ENCODE results near the gene KLK2.

KLK2 gene

DNA sequence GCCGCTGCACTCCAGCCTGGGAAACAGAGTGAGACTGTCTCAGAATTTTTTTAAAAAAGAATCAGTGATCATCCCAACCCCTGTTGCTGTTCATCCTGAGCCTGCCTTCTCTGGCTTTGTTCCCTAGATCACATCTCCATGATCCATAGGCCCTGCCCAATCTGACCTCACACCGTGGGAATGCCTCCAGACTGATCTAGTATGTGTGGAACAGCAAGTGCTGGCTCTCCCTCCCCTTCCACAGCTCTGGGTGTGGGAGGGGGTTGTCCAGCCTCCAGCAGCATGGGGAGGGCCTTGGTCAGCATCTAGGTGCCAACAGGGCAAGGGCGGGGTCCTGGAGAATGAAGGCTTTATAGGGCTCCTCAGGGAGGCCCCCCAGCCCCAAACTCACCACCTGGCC lies at the start of gene KLK2:
Gene KLK2, plus strand, starts transcription at position 384 of the 400 bp plus-strand sequence. CDS start 35 bp downstream, outside the sequence.
- TF ChIP-seq GATA1 (IDR thresholded peaks at IDR 0.05; ENCODE audit: low read depth, low read length) = no peak
- TF ChIP-seq POLR2A (IDR thresholded peaks at IDR 0.05; ENCODE audit: low read length) = no peak
- DNase-seq = no peak

GRCh38 chr19:50826492-50827240 lies 46.6 kb upstream of the KLK2 start:
- DNase-seq = no peak
- no peak for TF ChIP-seq GATA1 (IDR thresholded peaks at IDR 0.05; ENCODE audit: low read depth, low read length)
- no peak for TF ChIP-seq POLR2A (IDR thresholded peaks at IDR 0.05; ENCODE audit: low read length)

DNA sequence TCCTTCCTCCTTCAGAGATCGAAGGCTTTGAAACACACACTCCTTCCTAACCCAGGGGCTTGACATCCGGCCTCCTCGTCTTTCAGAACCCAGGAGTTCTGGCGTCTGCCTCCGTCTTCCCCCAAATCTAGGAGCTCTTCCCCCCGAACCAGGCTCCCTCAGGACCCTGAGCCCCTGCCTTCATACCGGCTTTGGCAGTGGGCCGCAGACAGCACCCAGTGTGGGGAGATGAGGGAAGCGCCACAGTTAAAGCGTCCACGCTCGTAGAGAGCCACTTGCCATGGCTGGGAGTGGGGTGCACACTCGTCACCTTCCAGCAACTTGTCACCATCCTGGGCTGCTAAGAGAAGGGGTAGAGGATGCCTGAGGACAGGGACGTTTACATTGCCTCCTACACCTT lies 45.8 kb upstream of the KLK2 start:
- TF ChIP-seq GATA1 (IDR thresholded peaks at IDR 0.05; ENCODE audit: low read depth, low read length) (no peak), POLR2A (IDR thresholded peaks at IDR 0.05; ENCODE audit: low read length) (no peak)
- no peak for DNase-seq

GRCh38 chr19:50829801-50830200 lies 43.4 kb upstream of the KLK2 start:
- DNase-seq = no peak
- TF ChIP-seq GATA1 (IDR thresholded peaks at IDR 0.05; ENCODE audit: low read depth, low read length) = no peak
- no peak for TF ChIP-seq POLR2A (IDR thresholded peaks at IDR 0.05; ENCODE audit: low read length)

DNA sequence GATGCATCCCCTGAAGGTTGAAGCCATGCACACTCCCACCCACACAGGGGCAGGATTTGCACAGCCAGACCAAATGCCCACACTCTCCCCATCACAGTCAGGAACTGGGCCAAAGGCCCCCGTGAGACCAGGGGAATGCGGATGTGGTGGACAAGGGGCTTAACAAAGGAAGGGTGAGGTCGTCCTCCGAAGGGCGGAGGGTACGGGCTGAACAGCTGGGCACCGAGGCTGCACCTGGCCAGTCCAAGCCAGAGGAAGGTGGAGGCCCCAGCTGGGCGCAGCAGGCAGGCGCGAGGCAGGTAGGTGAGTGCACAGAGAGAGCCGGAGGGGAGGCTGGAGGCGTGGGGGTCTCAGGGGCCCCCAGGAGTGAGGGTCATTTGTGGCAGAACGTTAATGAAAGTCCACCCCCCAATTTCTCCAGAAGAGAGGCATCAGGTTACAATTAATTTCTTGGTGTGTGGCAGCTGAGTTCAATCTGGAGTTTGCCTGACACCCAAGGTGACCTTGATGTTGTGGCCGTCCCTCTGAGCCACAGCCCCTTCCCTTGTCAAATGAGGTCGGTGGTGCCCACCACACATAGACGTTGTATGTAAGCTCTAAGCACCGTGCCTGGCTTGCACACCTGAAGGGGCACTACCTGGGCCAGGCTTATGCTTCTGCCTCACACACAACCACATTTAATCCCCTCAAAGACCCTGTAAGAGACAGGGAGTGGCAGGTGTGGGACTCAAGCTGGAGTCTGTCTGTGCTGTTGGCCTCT lies 42.8 kb upstream of the KLK2 start:
- TF ChIP-seq POLR2A (IDR thresholded peaks at IDR 0.05; ENCODE audit: low read length) = no peak
- TF ChIP-seq GATA1 (IDR thresholded peaks at IDR 0.05; ENCODE audit: low read depth, low read length) = no peak
- DNase-seq = no peak

GRCh38 chr19:50831026-50831396 lies 42.2 kb upstream of the KLK2 start:
- no peak for DNase-seq
- no peak for TF ChIP-seq GATA1 (IDR thresholded peaks at IDR 0.05; ENCODE audit: low read depth, low read length)
- no peak for TF ChIP-seq POLR2A (IDR thresholded peaks at IDR 0.05; ENCODE audit: low read length)

DNA sequence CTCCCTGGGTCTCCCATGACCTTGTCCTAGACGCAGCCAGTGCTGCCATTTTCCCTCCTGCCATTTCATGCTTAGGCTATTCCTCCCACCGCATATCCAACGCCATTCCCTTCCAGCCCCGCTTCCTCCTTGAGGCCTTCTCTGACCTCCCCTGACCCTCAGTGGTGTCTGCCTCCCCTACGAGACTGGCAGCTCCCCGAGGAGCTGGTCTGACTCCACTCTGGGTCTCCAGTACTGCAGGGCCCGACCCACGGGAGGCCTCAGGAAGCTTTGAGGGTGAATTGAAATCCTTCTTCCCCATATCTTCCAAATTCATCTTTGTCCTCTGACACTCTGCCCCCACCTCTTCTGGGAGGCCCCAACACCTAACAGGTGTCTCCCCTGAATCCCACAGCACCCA lies 40.6 kb upstream of the KLK2 start:
- TF ChIP-seq POLR2A (IDR thresholded peaks at IDR 0.05; ENCODE audit: low read length) = no peak
- no peak for TF ChIP-seq GATA1 (IDR thresholded peaks at IDR 0.05; ENCODE audit: low read depth, low read length)
- no peak for DNase-seq

GRCh38 chr19:50833117-50833801 lies 40.0 kb upstream of the KLK2 start, which contains the start of gene KLK15:
Gene KLK15 (minus strand): TSS chr19:50833574. CDS start chr19:50831492, 2,082 bp downstream.
- TF ChIP-seq POLR2A (IDR thresholded peaks at IDR 0.05; ENCODE audit: low read length) (no peak), GATA1 (IDR thresholded peaks at IDR 0.05; ENCODE audit: low read depth, low read length) (no peak)
- DNase-seq = no peak

DNA sequence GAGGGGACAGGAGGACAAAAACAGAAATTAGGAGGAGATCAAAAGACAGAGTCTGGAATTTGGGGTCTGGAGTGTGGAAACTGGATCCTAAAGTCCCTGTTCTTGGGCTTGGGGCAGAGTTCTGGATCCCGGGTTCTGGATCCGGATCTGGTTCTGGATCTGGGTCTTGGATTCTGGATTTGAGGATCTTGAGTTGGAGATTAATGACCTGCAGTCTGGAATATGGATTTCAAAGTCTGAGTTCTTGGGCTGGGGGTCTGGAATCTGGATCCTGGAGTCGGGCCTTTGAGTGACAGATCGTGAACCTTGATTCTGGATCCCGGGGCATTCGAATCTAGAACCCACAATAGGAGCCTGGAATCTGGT lies 39.5 kb upstream of the KLK2 start:
- TF ChIP-seq POLR2A (IDR thresholded peaks at IDR 0.05; ENCODE audit: low read length) (no peak), GATA1 (IDR thresholded peaks at IDR 0.05; ENCODE audit: low read depth, low read length) (no peak)
- no peak for DNase-seq

- no peak for DNase-seq
- TF ChIP-seq POLR2A (IDR thresholded peaks at IDR 0.05; ENCODE audit: low read length) = no peak
- TF ChIP-seq GATA1 (IDR thresholded peaks at IDR 0.05; ENCODE audit: low read depth, low read length) = no peak
Measured at GRCh38 chr19:50835103-50835784, 38.0 kb upstream of the KLK2 start.

DNA sequence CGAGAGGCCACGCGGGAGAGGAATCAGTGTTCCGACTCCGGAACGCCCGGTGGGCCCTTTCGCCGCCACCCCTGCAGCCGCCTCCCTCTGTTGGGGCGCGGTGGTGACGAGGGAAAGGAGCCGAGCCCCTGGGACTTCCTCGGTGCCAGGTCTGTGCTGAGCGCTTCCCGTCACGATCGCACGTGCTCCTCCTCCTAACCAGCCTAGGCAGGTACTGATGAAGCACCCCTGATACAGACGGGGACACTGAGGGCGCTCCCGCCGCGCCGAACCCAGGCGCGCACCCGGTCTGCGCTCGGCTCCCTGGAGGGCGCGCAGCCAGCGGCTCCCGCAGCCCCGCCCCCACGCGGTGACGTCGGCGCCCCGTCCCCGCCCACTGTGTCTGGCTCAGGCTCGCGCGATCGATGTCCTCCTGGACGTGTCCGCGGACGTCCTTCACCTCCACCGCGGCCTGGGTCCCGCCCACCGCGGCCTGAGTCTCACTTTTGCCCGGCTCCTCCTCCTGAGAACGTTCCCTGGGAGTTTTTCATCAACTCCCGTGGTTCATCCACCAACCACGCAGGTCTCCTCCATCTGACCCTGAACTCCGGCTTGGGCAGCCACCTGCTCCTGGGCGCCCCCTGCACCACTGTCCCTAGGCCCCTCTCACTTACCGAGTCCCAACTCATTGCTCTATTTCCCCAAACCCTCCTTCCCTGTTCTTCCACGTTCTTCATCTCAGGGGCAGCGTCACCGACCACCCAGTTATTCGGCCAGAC lies 37.3 kb upstream of the KLK2 start:
- DNase-seq = peak; percentile 73 to 87
- TF ChIP-seq GATA1 (IDR thresholded peaks at IDR 0.05; ENCODE audit: low read depth, low read length) = no peak
- TF ChIP-seq POLR2A (IDR thresholded peaks at IDR 0.05; ENCODE audit: low read length) = no peak

GRCh38 chr19:50836543-50837195 lies 36.6 kb upstream of the KLK2 start:
- DNase-seq = no peak
- no peak for TF ChIP-seq GATA1 (IDR thresholded peaks at IDR 0.05; ENCODE audit: low read depth, low read length)
- TF ChIP-seq POLR2A (IDR thresholded peaks at IDR 0.05; ENCODE audit: low read length) = no peak

GRCh38 chr19:50837300-50837699 lies 35.9 kb upstream of the KLK2 start:
- no peak for DNase-seq
- no peak for TF ChIP-seq GATA1 (IDR thresholded peaks at IDR 0.05; ENCODE audit: low read depth, low read length)
- TF ChIP-seq POLR2A (IDR thresholded peaks at IDR 0.05; ENCODE audit: low read length) = no peak
